Measurements from ENCODE around the gene GNG8. TPM values are rescaled to one million over a fixed set of nuclear protein-coding genes. Genes with fewer than 3 reads are reported as not detected.

Gene GNG8
- total RNA-seq, 2 donors from 2014 or later, result not detected

DNA sequence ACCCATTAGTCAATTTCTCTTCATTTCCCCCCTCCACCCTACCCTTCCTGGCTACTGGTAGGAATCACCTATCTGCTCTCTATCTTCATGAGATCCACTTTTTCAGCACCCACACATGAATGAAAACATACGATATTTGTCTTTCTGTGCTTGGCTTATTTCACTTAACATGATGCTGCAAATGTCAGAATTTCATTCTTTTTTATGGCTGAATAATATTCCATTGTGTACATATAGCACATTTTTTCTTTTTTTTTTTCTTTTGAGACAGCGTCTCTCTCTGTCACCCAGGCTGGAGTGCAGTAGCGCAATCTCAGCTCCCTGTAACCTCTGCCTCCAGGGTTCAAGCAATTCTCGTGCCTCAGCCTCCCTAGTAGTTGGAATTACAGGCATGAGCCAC is 44.7 kb downstream of the GNG8 start:
- DNase-seq, result no peak
- Mint-ChIP-seq H3K27me3 (ENCODE audit: insufficient read depth) (no peaks in the 10 kb centered on the region), H3K27ac (no peak overlapping the region), H3K9me3 (peaks cover 13% of the 10 kb centered on the region), H3K4me3 (no peak overlapping the region), H3K4me1 (peaks cover 17% of the 10 kb centered on the region), H3K36me3 (ENCODE audit: low read depth) (no peaks in the 10 kb centered on the region)
- H3K9me3 ChIP-seq (ENCODE audit: control insufficient read depth, low read length), result peaks cover 10% of the 10 kb centered on the region
- TF ChIP-seq, protein P1, sequence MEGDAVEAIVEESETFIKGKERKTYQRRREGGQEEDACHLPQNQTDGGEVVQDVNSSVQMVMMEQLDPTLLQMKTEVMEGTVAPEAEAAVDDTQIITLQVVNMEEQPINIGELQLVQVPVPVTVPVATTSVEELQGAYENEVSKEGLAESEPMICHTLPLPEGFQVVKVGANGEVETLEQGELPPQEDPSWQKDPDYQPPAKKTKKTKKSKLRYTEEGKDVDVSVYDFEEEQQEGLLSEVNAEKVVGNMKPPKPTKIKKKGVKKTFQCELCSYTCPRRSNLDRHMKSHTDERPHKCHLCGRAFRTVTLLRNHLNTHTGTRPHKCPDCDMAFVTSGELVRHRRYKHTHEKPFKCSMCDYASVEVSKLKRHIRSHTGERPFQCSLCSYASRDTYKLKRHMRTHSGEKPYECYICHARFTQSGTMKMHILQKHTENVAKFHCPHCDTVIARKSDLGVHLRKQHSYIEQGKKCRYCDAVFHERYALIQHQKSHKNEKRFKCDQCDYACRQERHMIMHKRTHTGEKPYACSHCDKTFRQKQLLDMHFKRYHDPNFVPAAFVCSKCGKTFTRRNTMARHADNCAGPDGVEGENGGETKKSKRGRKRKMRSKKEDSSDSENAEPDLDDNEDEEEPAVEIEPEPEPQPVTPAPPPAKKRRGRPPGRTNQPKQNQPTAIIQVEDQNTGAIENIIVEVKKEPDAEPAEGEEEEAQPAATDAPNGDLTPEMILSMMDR (conservative IDR thresholded peaks at IDR 0.05), result no peak
- H3K4me3 ChIP-seq (ENCODE audit: low read length), result no peak overlapping the region
- H3K27ac ChIP-seq (ENCODE audit: low read depth, low read length), result no peak overlapping the region
- no peaks in the 10 kb centered on the region for H3K27me3 ChIP-seq (ENCODE audit: control insufficient read depth, insufficient read depth, low read length, poor library complexity, severe bottlenecking)
- H3K4me1 ChIP-seq (ENCODE audit: control insufficient read depth, insufficient read depth, low read length), result peaks cover 8% of the 10 kb centered on the region
- no peak overlapping the region for H3K9ac ChIP-seq (ENCODE audit: extremely low read depth, low read length, poor library complexity, severe bottlenecking)
- no peaks in the 10 kb centered on the region for H3K36me3 ChIP-seq (ENCODE audit: control insufficient read depth, insufficient read depth, low read length)
- 90 to 99% methylated on average over 3 to 4 of the region's 4 CpGs for WGBS, 2 experiments (ENCODE audit: insufficient coverage in 1 of 2, insufficient read length in 1 of 2)

DNA sequence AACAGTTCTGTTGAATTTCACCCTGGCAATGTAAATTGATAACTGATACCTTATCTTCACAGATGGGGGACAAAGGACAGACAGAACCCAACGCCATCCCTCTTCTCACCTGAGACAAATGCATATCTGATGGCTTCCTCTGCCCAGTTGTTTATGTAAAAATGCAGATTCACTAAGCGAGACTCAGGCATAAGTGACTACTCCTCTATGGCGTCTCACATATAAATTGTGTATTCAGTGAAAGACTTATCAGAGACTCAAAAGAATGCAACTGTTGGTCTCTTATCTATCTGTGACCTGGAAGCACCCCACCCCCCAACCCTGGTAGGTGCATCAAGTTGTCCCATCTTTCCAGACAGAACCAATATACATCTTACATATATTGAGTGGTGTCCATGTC is 48.1 kb downstream of the GNG8 start:
- peak overlapping the region; percentile 36 for H3K9ac ChIP-seq (ENCODE audit: extremely low read depth, low read length, poor library complexity, severe bottlenecking)
- H3K27ac ChIP-seq (ENCODE audit: low read depth, low read length), result no peak overlapping the region
- no peaks in the 10 kb centered on the region for H3K36me3 ChIP-seq (ENCODE audit: control insufficient read depth, insufficient read depth, low read length)
- peak; percentile 47 for DNase-seq
- peaks cover 8% of the 10 kb centered on the region for H3K4me1 ChIP-seq (ENCODE audit: control insufficient read depth, insufficient read depth, low read length)
- H3K9me3 ChIP-seq (ENCODE audit: control insufficient read depth, low read length), result peaks cover 17% of the 10 kb centered on the region
- H3K27me3 ChIP-seq (ENCODE audit: control insufficient read depth, insufficient read depth, low read length, poor library complexity, severe bottlenecking), result no peaks in the 10 kb centered on the region
- 38 to 67% methylated on average over 3 of the region's 3 CpGs for WGBS, 2 experiments (ENCODE audit: insufficient coverage in 1 of 2, insufficient read length in 1 of 2)
- H3K27ac Mint-ChIP-seq, result peak overlapping the region; percentile 93
- peak overlapping the region; percentile 7 for H3K4me3 Mint-ChIP-seq
- peak overlapping the region; percentile 30 for H3K4me3 ChIP-seq (ENCODE audit: low read length)
- TF ChIP-seq, protein P1 (conservative IDR thresholded peaks at IDR 0.05), result no peak
- peaks cover 17% of the 10 kb centered on the region for H3K4me1 Mint-ChIP-seq
- H3K27me3 Mint-ChIP-seq (ENCODE audit: insufficient read depth), result peaks cover 4% of the 10 kb centered on the region
- peaks cover 32% of the 10 kb centered on the region for H3K9me3 Mint-ChIP-seq
- H3K36me3 Mint-ChIP-seq (ENCODE audit: low read depth), result no peaks in the 10 kb centered on the region

DNA sequence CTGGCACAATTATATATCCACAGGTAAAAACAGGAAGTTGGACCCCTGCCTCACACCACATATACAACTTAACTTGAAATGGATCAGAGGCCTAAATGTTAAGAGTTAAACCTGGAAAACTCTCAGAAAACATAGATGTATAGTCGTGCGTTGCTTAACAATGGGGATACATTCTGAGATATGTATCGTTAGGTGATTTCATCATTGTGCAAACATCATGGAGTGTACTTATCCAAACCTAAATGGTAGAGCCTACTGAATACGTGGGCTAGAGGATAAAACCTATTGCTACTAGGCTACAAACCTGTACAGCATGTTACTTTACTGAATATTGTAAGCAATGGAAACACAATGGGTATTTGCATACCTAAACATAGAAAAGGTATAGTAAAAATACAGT is 49.7 kb downstream of the GNG8 start:
- peaks cover 8% of the 10 kb centered on the region for H3K4me1 ChIP-seq (ENCODE audit: control insufficient read depth, insufficient read depth, low read length)
- TF ChIP-seq, protein P1 (conservative IDR thresholded peaks at IDR 0.05), result no peak
- H3K9ac ChIP-seq (ENCODE audit: extremely low read depth, low read length, poor library complexity, severe bottlenecking), result no peak overlapping the region
- H3K27me3 ChIP-seq (ENCODE audit: control insufficient read depth, insufficient read depth, low read length, poor library complexity, severe bottlenecking), result no peaks in the 10 kb centered on the region
- H3K27ac Mint-ChIP-seq, result no peak overlapping the region
- peaks cover 17% of the 10 kb centered on the region for H3K4me1 Mint-ChIP-seq
- H3K9me3 Mint-ChIP-seq, result peaks cover 32% of the 10 kb centered on the region
- H3K4me3 Mint-ChIP-seq, result no peak overlapping the region
- no peak for DNase-seq
- H3K36me3 ChIP-seq (ENCODE audit: control insufficient read depth, insufficient read depth, low read length), result no peaks in the 10 kb centered on the region
- H3K4me3 ChIP-seq (ENCODE audit: low read length), result peak overlapping the region; percentile 10
- H3K9me3 ChIP-seq (ENCODE audit: control insufficient read depth, low read length), result peaks cover 17% of the 10 kb centered on the region
- H3K27ac ChIP-seq (ENCODE audit: low read depth, low read length), result no peak overlapping the region
- H3K27me3 Mint-ChIP-seq (ENCODE audit: insufficient read depth), result peaks cover 4% of the 10 kb centered on the region
- H3K36me3 Mint-ChIP-seq (ENCODE audit: low read depth), result no peaks in the 10 kb centered on the region
- WGBS, 2 experiments (ENCODE audit: insufficient coverage in 1 of 2, insufficient read length in 1 of 2), result 90 to 94% methylated on average over 4 of the region's 4 CpGs

Data from endodermal cell (in vitro differentiated cells).